Measurements from ENCODE around the gene ARHGAP15.
"Not testable (repeated sequence)": the region's sequence is repeated elsewhere in the genome, so short reads cannot be mapped to it uniquely, and the experiment has no call there.

Gene ARHGAP15

DNA sequence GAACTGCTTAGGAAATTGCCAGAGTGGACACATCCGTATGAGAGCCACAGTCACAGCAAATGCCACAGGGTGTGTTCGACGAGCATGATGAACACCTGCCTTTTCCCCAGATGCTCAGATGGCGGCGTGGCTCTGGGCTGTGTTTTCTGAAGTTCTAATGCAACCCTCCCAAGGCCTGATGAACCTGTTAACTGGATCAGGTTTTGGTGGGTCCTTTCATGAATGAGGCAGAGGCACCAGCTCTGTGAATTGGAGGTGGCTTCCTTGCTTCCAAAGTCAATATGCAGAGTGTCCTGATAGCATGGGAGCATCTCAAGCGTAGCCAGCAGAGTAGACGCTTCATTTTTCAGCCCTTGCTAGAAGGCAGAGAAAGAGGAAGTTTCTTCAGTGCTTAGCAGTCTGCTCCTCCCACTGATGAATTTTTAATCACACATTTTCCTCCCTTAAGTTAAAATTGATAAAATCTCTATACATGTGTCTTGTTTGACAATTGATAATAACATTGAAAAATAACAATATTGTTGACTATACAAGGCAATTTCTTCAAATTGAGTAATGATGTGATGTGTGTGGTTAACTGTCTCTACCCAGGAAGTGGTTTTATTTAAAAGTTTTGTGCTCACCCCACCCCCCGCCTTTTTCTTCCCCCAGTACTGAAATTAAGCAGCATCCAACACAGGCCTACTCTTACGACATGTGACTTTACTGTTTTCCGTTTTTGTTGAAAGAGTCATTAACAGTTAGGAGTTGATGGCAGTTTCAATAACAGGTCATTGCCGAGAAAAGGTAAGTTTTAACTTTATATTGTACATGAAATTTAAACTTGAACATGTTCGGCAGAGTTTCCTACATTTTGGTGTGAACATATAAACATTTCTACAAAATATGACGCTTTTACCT, at the start of gene ARHGAP15:
ARHGAP15 (plus strand) TSS at position 739 of the 900 bp plus-strand sequence.
- DNase-seq (ENCODE audit: low spot score): no peak

DNA sequence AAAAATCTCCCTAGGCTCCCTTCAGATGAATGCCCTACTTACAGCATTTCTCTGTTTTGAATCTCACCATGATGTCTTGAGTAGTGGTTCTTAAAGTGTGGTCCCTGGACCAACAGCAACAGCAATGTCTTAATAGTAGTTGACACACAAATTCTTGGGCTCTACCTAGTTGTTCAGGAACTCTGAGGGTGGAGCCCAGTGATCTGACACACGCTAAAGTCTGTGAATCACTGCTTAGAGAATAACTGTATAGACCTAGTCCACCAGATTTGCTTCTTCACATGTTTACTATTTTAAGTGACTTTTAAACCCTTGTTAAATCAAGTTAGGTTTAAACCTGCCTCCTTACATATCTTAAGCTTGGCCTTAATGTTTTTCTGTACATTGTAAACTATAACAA, 47.6 kb upstream of the ARHGAP15 start:
- no peak for DNase-seq (ENCODE audit: low spot score)

DNA sequence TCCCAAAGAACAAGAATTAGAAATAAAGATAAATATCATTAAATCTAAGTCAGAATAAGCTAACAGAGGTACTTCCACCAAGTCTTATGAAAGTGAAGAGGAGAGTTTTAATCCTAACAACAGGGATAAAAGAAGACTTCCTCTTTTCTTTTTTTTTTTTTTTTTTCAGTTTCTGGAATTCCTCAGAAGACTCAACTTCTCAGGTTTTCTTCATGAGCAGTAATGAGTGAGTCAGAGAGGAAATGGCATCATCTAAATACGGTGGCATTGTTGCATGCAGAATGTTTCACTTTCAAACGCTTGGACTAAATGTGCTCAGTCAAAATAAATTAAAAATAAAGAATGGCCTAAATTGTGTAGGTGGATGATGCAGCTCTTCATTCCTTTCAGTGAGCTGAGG, 45.6 kb upstream of the ARHGAP15 start:
- peak; percentile 55 for DNase-seq (ENCODE audit: low spot score)

DNA sequence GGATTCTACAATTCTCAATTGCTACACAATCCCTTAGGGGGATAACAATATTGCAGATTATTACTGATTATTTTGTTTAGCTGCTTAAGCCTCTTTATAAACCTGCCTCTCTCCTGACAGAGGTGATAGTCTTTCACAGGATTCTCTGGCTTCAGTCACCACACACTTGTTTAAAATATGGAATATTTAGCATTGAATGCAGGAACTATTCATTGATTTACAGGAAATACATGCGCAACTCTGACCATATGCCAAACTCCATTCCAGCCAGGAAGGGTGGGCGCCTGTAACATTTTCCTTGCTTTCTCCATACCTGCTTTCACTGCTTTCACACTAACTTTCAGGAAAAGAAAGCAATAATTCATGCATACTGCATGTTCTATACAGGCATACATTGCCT, 44.8 kb upstream of the ARHGAP15 start:
- DNase-seq (ENCODE audit: low spot score): no peak

DNA sequence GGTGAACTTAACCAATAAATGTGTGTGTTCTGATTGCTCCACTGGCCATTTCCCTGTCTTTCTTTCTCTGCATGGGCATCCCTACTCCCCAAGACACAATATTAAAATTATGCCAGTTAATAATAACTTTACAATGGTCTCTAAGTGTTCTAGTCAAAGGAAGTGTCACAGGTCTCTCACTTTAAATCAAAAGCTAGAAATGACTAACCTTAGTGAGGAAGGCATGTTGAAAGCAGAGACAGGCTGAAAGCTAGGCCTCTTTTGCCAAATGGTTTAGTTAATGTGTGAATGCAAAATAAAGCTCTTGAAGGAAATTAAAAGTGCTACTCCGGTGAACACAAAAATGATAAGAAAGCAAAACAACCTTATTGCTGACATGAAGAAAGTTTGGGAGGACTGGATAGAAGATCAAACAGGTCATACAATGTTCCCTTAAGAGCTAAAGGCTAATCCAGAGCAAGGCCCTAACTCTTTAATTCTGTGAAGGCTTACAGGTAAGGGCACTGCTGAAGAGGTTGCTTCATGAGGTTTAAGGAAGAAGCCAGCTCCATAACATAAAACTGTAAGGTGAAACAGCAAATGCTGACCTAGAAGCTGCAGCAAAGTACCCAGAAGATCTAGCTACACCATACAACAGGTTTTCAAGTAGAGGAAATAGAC, 44.0 kb upstream of the ARHGAP15 start:
- no peak for DNase-seq (ENCODE audit: low spot score)

DNA sequence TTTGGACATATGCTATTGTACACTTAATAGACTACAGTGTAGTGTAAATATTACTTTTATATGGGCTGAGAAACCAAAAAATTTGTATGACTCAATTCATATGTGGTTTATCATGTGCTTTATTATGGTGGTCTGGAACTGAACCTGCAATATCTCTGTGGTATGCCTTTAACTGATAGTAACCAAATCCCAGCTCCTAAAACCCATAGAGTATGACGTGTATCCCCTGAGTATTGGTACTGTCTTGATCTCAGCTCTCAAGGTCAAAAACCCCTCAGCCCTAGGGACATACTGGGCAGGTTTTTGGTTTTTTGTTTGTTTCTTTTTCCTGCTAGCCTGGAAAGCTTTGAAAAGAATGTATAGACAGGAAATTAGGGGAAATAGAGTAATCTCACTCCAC, 42.2 kb upstream of the ARHGAP15 start:
- DNase-seq (ENCODE audit: low spot score): no peak

DNA sequence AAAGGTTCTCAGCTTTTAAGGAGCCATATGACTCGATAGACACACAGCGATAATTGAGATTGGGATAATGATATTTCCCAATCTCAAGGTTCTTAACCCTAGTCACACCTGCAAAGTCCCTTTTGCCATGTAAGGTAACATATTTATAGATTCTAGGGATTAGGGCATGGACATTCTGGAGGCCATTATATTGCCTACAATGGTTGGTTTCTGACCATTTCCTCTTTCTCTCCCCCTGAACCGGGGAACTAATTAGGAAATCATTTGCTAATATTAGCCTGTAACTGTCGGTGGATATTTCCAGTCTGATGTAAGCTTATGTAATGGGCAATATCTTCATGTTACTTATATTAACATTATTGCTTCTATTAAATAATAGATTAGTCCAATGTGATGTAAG, 40.8 kb upstream of the ARHGAP15 start:
- DNase-seq (ENCODE audit: low spot score): no peak

DNA sequence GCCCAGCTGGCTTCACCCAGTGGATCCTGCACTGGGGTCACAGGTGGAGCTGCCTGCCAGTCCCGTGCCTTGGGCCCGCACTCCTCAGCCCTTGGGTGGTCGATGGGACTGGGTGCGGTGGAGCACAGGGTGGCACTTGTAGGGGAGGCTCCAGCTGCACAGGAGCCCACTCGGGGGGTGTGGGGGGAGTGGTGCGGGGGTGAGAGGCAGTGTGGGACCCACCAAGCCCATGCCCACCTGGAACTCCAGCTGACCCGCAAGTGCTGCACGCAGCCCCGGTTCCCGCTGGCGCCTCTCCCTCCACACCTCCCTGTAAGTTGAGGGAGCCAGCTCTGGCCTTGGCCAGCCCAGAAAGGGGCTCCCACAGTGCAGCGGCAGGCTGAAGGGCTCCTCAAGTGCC, 39.7 kb upstream of the ARHGAP15 start:
- DNase-seq (ENCODE audit: low spot score): not testable (repeated sequence)

DNA sequence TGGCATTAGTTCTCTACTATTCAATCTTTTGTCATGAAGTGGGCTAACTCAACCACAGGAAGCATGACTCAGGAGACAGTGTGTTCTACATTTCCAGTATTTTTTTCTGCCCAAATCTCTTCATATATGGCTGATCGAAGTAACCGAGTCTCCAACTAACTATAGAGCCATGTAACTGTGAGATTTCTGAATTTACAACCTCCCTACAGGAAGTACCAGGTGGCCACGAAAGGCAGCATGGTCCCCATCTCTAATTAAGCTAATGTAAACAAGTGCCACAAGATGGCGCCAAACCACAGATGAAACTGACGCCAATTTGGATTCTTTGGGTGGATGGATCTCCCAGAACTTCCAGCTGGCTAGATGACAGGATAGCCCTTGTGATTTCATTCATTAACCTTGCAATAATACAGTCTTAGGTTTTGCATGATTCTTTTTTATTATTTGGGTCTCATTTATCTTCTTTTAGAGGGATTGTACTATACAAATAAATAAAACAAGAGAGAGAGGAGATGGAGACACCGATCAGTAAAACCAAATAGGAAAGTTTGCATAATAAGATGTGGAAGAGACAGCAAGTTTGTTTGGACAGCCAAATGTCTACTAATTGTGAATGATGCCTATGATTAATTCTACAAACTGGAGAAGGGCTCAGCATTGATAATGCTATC, 18.3 kb upstream of the ARHGAP15 start:
- peak; percentile 56 for DNase-seq (ENCODE audit: low spot score)

DNA sequence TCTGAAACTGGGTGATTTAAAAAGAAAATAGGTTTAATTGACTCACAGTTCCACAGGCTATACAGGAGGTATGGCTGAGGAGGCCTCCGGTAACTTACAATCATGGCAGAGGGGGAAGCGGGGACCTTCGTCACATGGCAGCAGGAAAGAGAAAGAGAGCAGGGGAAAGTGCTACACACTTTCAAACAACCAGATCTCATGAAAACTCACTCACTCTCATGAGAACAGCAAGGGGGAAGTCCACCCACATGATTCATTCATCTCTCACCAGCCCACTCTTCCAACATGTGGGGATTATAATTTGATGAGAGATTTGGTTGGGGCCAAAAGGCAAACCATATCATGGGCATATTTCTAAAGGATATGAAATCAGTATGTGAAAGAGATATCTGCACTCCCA, 12.0 kb upstream of the ARHGAP15 start:
- DNase-seq (ENCODE audit: low spot score): no peak

DNA sequence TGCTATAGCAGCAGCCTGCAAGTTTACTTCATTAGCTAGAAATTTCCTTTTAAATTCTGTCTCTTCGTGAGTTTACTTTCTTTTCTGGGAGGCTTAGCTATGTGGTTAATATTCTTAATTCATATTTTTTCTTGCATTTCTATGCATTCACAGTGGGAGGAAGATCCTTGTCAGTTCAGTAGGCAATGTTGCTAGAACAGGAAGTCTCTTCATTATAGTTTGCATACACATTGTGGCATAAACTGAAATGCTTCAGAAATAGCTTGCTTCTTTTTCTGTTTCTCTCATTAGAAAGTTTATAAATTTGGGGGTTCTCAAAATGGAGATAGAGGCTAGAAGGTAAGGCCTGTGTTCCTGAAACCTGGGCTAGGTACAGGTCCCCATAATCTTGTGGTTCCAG, 8.1 kb upstream of the ARHGAP15 start:
- DNase-seq (ENCODE audit: low spot score): no peak

DNA sequence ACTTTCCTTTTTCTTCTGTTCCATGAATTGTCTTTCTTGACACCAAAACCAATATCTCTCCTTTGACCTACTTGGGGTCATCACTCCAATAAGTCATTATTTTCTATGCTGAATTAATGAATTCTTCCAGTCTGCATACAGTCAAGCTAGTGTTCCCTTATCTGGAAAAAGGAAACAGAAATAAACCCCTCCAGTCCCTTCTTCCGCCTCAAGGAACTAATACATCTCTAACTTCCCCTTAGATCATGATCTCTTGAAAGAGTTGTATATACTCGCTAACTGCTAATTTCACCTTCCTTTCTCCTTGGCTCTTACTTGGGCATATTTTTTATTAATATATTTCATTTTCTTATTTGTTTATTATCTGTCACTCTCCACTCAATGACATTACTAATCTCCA, 7.3 kb upstream of the ARHGAP15 start:
- DNase-seq (ENCODE audit: low spot score): no peak

DNA sequence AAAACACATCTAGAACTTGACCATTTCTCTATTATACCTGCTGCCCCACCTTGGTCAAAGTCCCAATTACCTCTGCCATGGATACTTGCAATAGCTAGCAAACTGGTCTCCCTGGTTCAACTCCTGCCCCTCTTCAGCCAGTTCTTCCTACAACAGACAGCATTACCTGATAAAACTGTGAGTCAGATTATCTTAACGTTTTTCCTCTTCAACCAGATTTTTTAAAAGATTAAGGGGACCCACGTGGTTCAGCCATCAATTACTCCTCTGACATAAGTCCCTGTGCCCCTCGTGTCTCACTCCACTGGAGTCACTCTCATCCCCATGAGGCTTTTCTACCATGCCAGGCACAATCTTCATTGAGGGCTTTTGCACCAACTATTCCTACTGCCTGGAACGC, 5.3 kb upstream of the ARHGAP15 start:
- DNase-seq (ENCODE audit: low spot score): no peak

DNA sequence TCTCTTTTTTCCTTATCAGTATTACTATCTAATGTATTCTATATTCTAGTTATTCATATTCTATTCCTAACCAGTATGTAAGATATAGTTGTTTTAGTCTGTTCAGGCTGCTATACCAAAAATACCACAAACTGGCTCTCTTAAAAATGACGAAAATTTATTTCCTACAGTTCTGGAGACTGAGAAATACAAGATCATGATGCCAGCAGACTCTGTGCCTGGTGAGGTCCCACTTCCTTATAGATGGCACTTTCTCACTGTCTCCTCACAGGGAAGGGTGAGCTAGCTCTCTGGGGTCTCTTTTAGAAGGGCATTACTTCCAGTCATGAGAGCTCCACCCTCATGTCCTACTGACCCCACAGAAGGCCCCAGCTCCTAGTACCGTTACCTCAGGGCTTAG, 4.8 kb upstream of the ARHGAP15 start:
- no peak for DNase-seq (ENCODE audit: low spot score)

DNA sequence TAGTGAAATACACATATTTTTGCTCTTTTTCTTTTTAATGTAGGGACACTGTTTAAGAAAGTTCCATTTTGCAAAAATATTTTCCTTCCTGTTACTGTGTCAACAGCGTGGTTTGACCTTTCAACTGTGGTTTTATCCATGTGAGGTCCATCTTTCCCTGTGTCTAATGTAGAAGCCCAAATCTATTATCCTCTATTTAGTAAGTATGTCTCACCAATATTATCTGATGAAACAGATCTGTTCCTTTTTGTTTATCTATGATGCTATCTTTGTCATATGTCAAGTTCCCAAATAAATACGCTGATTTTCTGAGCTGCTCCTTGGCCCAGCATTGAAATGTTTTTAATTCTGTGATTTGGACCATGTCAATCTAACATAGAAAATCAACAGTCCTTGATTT, 3.5 kb upstream of the ARHGAP15 start:
- DNase-seq (ENCODE audit: low spot score): no peak

DNA sequence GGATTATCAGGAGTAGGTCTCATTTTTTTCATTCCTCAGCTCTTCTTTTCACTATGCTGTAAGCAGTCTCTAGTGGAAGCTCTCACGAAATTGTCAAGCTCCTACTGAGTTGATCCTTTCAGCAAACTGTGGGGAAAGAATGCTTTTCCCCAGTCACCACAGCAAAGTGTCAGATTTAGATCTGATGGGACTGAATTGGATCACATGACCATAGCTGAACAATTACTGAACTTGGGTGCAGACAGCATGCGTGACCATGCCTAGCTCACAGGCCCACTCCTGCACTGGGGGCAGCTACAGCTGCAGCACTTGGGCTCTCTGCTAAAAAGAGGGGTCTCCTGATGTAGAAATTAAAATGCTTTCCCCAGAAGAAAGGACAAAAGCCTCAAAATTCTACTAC, 3.1 kb downstream of the ARHGAP15 start:
- DNase-seq (ENCODE audit: low spot score): no peak

DNA sequence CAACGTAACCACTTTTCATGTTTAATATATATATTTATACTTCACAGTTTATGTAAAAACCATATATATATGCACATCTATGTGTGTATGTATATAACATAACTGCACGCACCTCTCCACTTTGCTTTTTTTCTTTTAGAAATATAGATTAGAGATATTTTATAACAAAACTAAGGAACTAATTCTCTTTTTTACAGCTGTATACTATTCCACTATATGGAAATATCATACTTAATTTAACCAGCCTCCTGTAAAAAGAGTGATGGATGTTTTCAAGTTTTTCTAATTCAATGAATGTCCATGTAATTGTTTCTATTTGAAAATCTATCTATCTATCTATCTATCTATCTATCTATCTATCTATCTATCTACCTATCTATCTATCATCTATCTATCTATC, 4.6 kb downstream of the ARHGAP15 start:
- no peak for DNase-seq (ENCODE audit: low spot score)

DNA sequence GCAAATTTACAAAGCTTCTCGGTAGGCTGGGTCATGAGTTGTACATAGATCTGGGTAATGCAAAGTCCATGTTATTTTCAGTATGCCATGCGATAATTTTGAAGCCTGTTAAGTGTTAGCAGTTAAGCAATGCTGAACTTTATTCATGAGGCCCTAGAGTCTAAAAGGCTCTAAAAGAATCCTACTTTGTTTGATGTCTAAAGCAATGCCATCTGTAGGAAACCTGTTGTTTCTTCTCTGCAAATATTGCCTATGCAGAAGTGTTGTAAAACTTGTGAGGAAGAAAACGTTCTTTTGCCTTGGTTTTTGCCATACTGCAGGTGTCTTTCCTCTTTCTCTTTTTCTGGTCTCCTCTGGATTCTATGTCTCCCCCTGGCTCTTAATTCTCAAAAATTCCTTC, 9.1 kb downstream of the ARHGAP15 start:
- no peak for DNase-seq (ENCODE audit: low spot score)

DNA sequence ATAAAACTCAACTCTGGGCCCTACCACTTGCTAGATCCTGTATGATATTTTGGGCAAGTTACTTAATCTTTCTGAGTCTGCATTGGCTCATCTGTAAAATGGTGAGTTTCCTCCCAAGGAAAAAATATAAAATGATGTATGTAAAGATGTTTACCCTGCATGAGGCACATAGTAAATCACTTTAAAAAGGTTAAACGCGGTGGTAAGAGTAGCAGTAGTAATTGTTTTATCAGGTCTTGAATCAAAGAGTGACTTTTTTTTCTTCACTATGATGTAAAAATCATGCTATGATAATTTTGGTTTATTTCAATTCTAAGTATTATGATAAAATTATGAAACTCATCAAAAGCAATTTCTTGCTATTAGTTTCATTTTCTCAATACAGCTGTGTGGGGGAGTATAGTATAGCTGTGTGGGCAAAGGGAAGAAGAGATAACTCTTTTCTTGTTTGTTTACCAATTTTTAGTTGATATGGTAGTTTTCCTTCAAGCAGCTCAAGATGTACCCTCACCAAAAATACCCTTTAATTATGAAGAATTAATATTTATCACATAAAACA, 10.7 kb downstream of the ARHGAP15 start:
- DNase-seq (ENCODE audit: low spot score): no peak

DNA sequence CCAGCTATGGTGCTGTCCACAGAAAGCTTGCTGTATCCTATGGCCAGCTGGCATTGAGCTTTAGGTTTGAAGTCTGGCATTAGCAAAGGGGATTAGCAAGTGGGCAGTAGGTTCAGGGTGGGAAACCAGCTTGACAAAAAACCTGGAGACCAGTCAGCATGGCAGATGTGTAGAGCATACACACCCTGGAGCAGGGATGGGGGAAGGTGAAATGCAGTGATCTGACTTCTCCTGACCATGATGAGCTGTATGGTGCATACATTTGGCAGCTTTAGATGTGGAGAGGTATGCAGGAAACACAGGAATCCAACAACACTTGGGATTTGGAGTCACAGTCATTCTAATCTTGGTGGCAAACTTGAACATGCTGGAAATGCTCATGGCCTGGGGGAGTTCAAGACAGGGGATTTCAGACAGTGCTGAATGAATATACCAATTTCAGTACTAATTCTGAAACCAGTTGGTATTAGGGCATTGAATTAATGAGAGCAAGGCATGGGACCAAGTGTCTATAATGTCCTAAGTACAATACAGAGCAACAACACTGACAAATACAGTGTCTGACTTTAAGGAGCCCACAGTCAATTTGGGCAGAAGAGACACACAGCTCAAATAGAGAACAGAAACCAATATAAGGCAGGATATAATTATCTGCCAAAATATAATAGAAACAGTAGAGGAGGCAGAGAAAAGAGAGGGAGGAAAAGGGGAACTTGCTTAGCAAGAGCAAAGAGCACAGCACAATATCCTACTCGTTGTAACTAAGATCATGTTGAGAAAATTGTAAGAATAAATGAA, 11.8 kb downstream of the ARHGAP15 start:
- no peak for DNase-seq (ENCODE audit: low spot score)

DNA sequence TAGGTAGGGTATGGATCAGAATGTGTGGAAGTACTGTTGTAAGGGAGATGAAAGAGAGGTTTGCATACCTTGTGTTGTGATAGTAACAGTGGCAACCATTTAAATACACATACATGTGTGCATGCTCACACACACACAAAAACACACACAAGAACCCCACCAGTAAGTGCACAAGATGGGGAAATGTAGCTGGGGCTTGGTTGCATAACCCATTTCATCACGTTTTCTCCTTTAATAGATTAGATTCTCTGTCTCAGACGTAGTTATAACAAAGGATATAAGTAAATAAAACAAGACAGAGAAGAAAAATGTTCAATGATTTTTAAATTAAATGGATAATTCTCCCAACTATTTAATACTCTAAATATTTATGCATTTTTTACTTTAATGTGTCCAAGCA, 13.4 kb downstream of the ARHGAP15 start:
- no peak for DNase-seq (ENCODE audit: low spot score)
